Inferior parietal cortex (tissue), 1 donor: ENCODE results near the gene CAPN3.
"Not testable (repeated sequence)": the region's sequence is repeated elsewhere in the genome, so short reads cannot be mapped to it uniquely, and the experiment has no call there.

Experiments used
- DNase-seq: peaks from one replicate; pipeline ENCODE4 v3.0.0-alpha.2; 2016; ENCODE audit errors: extremely low spot score

The CAPN3 gene

GRCh38 chr15:42359249-42359648 is at the start of gene CAPN3:
Gene CAPN3 (plus strand): TSS chr15:42359501. CDS start chr15:42359806, 305 bp downstream.
- DNase-seq, result no peak

- DNase-seq, result no peak
Observed at GRCh38 chr15:42313463-42313862, 45.8 kb upstream of the CAPN3 start.

GRCh38 chr15:42314818-42315217 is 44.5 kb upstream of the CAPN3 start:
- DNase-seq, result no peak

- no peak for DNase-seq
Observed at GRCh38 chr15:42315521-42315920, 43.8 kb upstream of the CAPN3 start.

GRCh38 chr15:42316282-42316805 is 43.0 kb upstream of the CAPN3 start:
- DNase-seq, result not testable (repeated sequence)

- no peak for DNase-seq
Observed at GRCh38 chr15:42319206-42319605, 40.1 kb upstream of the CAPN3 start.

- no peak for DNase-seq
Observed at GRCh38 chr15:42324308-42324707, 35.0 kb upstream of the CAPN3 start.

GRCh38 chr15:42329161-42329560 is 30.1 kb upstream of the CAPN3 start:
- DNase-seq, result no peak

GRCh38 chr15:42329992-42330391 is 29.3 kb upstream of the CAPN3 start:
- DNase-seq, result no peak

- DNase-seq, result no peak
Observed at GRCh38 chr15:42331235-42331634, 28.1 kb upstream of the CAPN3 start.

- DNase-seq, result no peak
Observed at GRCh38 chr15:42332331-42332730, 27.0 kb upstream of the CAPN3 start.

GRCh38 chr15:42335074-42335473 is 24.2 kb upstream of the CAPN3 start:
- DNase-seq, result no peak

GRCh38 chr15:42336650-42337049 is 22.7 kb upstream of the CAPN3 start:
- DNase-seq, result not testable (repeated sequence)

GRCh38 chr15:42337104-42337503 is 22.2 kb upstream of the CAPN3 start:
- not testable (repeated sequence) for DNase-seq

GRCh38 chr15:42338500-42338899 is 20.8 kb upstream of the CAPN3 start:
- DNase-seq, result no peak

GRCh38 chr15:42343596-42344232 is 15.6 kb upstream of the CAPN3 start:
- no peak for DNase-seq

- DNase-seq, result no peak
Observed at GRCh38 chr15:42344763-42345162, 14.5 kb upstream of the CAPN3 start.

GRCh38 chr15:42345504-42345903 is 13.8 kb upstream of the CAPN3 start:
- no peak for DNase-seq

GRCh38 chr15:42348083-42348482 is 11.2 kb upstream of the CAPN3 start:
- no peak for DNase-seq

GRCh38 chr15:42349186-42349585 is 10.1 kb upstream of the CAPN3 start:
- DNase-seq, result no peak

GRCh38 chr15:42352401-42352800 is 6.9 kb upstream of the CAPN3 start:
- no peak for DNase-seq

- no peak for DNase-seq
Observed at GRCh38 chr15:42353061-42353460, 6.2 kb upstream of the CAPN3 start.

- DNase-seq, result no peak
Observed at GRCh38 chr15:42354824-42355223, 4.5 kb upstream of the CAPN3 start.

- no peak for DNase-seq
Observed at GRCh38 chr15:42355291-42355690, 4.0 kb upstream of the CAPN3 start.
